SK-N-MC (cell line): ENCODE data around the gene BCKDHB.

Source experiments
- DNase-seq: peaks from one replicate; pipeline ENCODE4 v3.0.0-alpha.2; 2011; ENCODE audit warnings: low read depth, low spot score
- H3K27ac ChIP-seq: fragments of 200-600 bp; sonication (generic); 2 replicates; pipeline ENCODE4 v1.5.1; 2016; ENCODE audit warnings: mixed run types
- H3K36me3 ChIP-seq: fragments of 200-600 bp; sonication (generic); 2 replicates; pipeline ENCODE4 v1.6.1; 2017; ENCODE audit warnings: antibody characterized with exemption, low read length, mixed read lengths; ENCODE audit not compliant: insufficient read depth
- H3K4me3 ChIP-seq: fragments of 200-600 bp; sonication (generic); 2 replicates; pipeline ENCODE4 v1.5.1; 2016
- H3K9ac ChIP-seq: fragments of 200-600 bp; sonication (generic); 2 replicates; pipeline ENCODE4 v1.8.0; 2017; ENCODE audit warnings: mixed run types, mixed read lengths; ENCODE audit not compliant: insufficient read length
- H3K9me3 ChIP-seq: fragments of 200-600 bp; sonication (generic); 2 replicates; pipeline ENCODE4 v1.6.1; 2017; ENCODE audit warnings: low read depth, mild to moderate bottlenecking, antibody characterized with exemption, low read length, moderate library complexity, mixed read lengths
- EZH2 ChIP-seq: fragments of 200-600 bp; sonication (generic); IDR thresholded peaks from one replicate; pipeline ENCODE4 v1.6.1; 2017; ENCODE audit warnings: antibody characterized with exemption
- FOXP2 ChIP-seq: optimal IDR thresholded peaks from 2 replicates; pipeline ENCODE3; 2011; ENCODE audit warnings: mild to moderate bottlenecking, moderate library complexity; ENCODE audit not compliant: insufficient read depth; ENCODE audit errors: extremely low read length, control extremely low read depth
- POLR2AphosphoS5 ChIP-seq: IDR thresholded peaks from 2 replicates; pipeline ENCODE4 v1.6.1; 2012; ENCODE audit warnings: mild to moderate bottlenecking, low read depth, low read length, borderline replicate concordance

BCKDHB gene

GRCh38 chr6:80341330-80341729, 234.9 kb downstream of the BCKDHB start:
- no peaks in the 10 kb centered on the region for H3K36me3 ChIP-seq
- H3K27ac ChIP-seq, result no peak overlapping the region
- no peak overlapping the region for H3K4me3 ChIP-seq
- no peak for DNase-seq
- H3K9me3 ChIP-seq, result no peaks in the 10 kb centered on the region
- TF ChIP-seq EZH2 (no peak), POLR2AphosphoS5 (no peak), FOXP2 (no peak)
- no peak overlapping the region for H3K9ac ChIP-seq

- Histone ChIP-seq H3K9me3 (no peaks in the 10 kb centered on the region), H3K27ac (no peak overlapping the region), H3K36me3 (no peaks in the 10 kb centered on the region), H3K4me3 (no peak overlapping the region), H3K9ac (no peak overlapping the region)
- DNase-seq, result no peak
- no peak for TF ChIP-seq FOXP2
- TF ChIP-seq POLR2AphosphoS5, result no peak
- TF ChIP-seq EZH2, result no peak
Measured at GRCh38 chr6:80343511-80343910, 237.0 kb downstream of the BCKDHB start.

- no peak overlapping the region for H3K9ac ChIP-seq
- H3K4me3 ChIP-seq, result no peak overlapping the region
- H3K36me3 ChIP-seq, result no peaks in the 10 kb centered on the region
- DNase-seq, result no peak
- TF ChIP-seq EZH2 (no peak), FOXP2 (no peak), POLR2AphosphoS5 (no peak)
- no peaks in the 10 kb centered on the region for H3K9me3 ChIP-seq
- H3K27ac ChIP-seq, result no peak overlapping the region
Measured at GRCh38 chr6:80347101-80347500, 240.6 kb downstream of the BCKDHB start.

- DNase-seq, result no peak
- no peak overlapping the region for H3K27ac ChIP-seq
- TF ChIP-seq FOXP2, result no peak
- TF ChIP-seq POLR2AphosphoS5, result no peak
- H3K9me3 ChIP-seq, result no peaks in the 10 kb centered on the region
- H3K36me3 ChIP-seq, result no peaks in the 10 kb centered on the region
- H3K4me3 ChIP-seq, result no peak overlapping the region
- H3K9ac ChIP-seq, result no peak overlapping the region
Measured at GRCh38 chr6:80348263-80348662, 241.8 kb downstream of the BCKDHB start.

GRCh38 chr6:80356000-80356399, 249.5 kb downstream of the BCKDHB start:
- Histone ChIP-seq H3K27ac (no peak overlapping the region), H3K9me3 (no peaks in the 10 kb centered on the region)
- no peak for TF ChIP-seq EZH2
- no peak for TF ChIP-seq FOXP2
- TF ChIP-seq POLR2AphosphoS5, result no peak

GRCh38 chr6:80356545-80356944, 250.1 kb downstream of the BCKDHB start:
- no peak overlapping the region for H3K9ac ChIP-seq
- H3K36me3 ChIP-seq, result no peaks in the 10 kb centered on the region
- DNase-seq, result no peak
- H3K27ac ChIP-seq, result no peak overlapping the region
- TF ChIP-seq POLR2AphosphoS5, result no peak
- TF ChIP-seq EZH2, result no peak
- TF ChIP-seq FOXP2, result no peak
- no peaks in the 10 kb centered on the region for H3K9me3 ChIP-seq
- H3K4me3 ChIP-seq, result no peak overlapping the region

More at GRCh38 chr6:80356000-80356399, 249.5 kb downstream of the BCKDHB start:
- no peak for DNase-seq
- Histone ChIP-seq H3K9ac (no peak overlapping the region), H3K4me3 (no peak overlapping the region), H3K36me3 (no peaks in the 10 kb centered on the region)

- no peak for DNase-seq
- TF ChIP-seq EZH2, result no peak
- no peak for TF ChIP-seq FOXP2
- TF ChIP-seq POLR2AphosphoS5, result no peak
Measured at GRCh38 chr6:80357081-80357480, 250.6 kb downstream of the BCKDHB start.

GRCh38 chr6:80357674-80358073, 251.2 kb downstream of the BCKDHB start:
- H3K36me3 ChIP-seq, result no peaks in the 10 kb centered on the region
- no peak for DNase-seq
- no peak overlapping the region for H3K9ac ChIP-seq
- no peak overlapping the region for H3K27ac ChIP-seq
- H3K9me3 ChIP-seq, result no peaks in the 10 kb centered on the region
- TF ChIP-seq FOXP2 (no peak), EZH2 (no peak), POLR2AphosphoS5 (no peak)
- no peak overlapping the region for H3K4me3 ChIP-seq

More at GRCh38 chr6:80357081-80357480, 250.6 kb downstream of the BCKDHB start:
- Histone ChIP-seq H3K9me3 (no peaks in the 10 kb centered on the region), H3K36me3 (no peaks in the 10 kb centered on the region), H3K27ac (no peak overlapping the region), H3K4me3 (no peak overlapping the region), H3K9ac (no peak overlapping the region)

GRCh38 chr6:80363501-80364122, 257.1 kb downstream of the BCKDHB start:
- no peaks in the 10 kb centered on the region for H3K9me3 ChIP-seq
- no peak for TF ChIP-seq POLR2AphosphoS5
- H3K36me3 ChIP-seq, result no peaks in the 10 kb centered on the region
- no peak overlapping the region for H3K27ac ChIP-seq
- no peak overlapping the region for H3K4me3 ChIP-seq
- DNase-seq, result no peak
- no peak overlapping the region for H3K9ac ChIP-seq
